ENCODE data around the gene AKAP8L.

The AKAP8L gene

GRCh38 chr19:15394426-15394825, 24.4 kb downstream of the AKAP8L start:
- TF ChIP-seq CTCF (IDR thresholded peaks at IDR 0.05; ENCODE audit: unreplicated experiment in 3 of 3) = no peak
- Mint-ChIP-seq H3K4me3 (no peak overlapping the region), H3K27ac (no peak overlapping the region), H3K9me3 (no peaks in the 10 kb centered on the region), H3K27me3 (ENCODE audit: low read depth) (no peaks in the 10 kb centered on the region), H3K4me1 (no peaks in the 10 kb centered on the region), H3K36me3 (ENCODE audit: low read depth) (peaks cover 68% of the 10 kb centered on the region)

GRCh38 chr19:15393963-15394362, 24.8 kb downstream of the AKAP8L start:
- Mint-ChIP-seq H3K27ac (no peak overlapping the region), H3K9me3 (no peaks in the 10 kb centered on the region), H3K4me1 (no peaks in the 10 kb centered on the region), H3K4me3 (no peak overlapping the region), H3K27me3 (ENCODE audit: low read depth) (no peaks in the 10 kb centered on the region), H3K36me3 (ENCODE audit: low read depth) (peaks cover 71% of the 10 kb centered on the region)
- TF ChIP-seq CTCF (IDR thresholded peaks at IDR 0.05; ENCODE audit: unreplicated experiment in 3 of 3) = no peak

DNA sequence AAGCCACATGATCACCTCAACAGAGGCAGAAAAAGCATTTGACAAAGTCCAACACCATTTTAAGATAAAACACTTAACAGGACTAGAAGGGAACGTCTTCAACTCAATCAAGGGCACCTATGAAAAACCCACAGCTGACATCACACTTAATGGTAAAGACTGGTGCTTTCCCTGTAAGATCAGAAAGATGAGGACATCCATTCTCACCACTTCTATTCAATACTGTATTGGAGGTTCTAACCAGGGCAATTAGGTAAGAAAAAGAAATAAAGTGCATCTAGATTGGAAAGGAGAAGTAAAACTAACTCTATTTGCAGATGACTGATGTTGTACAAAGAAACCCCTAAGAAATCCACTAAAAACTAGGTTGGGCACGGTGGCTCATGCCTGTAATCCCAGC, 28.0 kb downstream of the AKAP8L start:
- Mint-ChIP-seq H3K4me1 (no peaks in the 10 kb centered on the region), H3K27me3 (ENCODE audit: low read depth) (no peaks in the 10 kb centered on the region), H3K36me3 (ENCODE audit: low read depth) (peaks cover 70% of the 10 kb centered on the region), H3K9me3 (no peaks in the 10 kb centered on the region), H3K27ac (no peak overlapping the region), H3K4me3 (no peak overlapping the region)
- TF ChIP-seq CTCF (IDR thresholded peaks at IDR 0.05; ENCODE audit: unreplicated experiment in 3 of 3) = no peak

DNA sequence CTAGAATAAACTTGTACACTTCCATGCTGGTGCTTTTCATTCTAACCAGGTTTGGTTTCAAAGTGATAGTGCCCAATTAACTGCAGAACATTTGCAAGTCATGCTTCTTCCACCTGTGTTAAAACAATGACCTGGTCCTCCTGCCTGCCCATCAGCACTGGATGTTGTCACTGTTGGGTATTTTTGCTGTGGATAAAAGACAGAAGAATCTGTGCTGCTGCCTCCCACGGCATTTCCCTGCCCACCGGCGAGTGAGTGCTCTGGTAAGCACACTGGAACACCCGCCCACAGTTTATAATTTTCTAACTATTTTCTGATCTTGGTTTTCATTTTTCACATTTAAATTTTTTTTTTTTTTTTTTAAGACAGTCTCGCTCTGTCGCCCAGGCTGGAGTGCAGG, 36.9 kb downstream of the AKAP8L start:
- H3K27ac Mint-ChIP-seq = peak overlapping the region; percentile 46 to 72 (median 47)
- H3K4me3 Mint-ChIP-seq = peak overlapping the region; percentile 82 to 94 (median 84)
- H3K4me1 Mint-ChIP-seq = peaks cover 29% of the 10 kb centered on the region
- H3K36me3 Mint-ChIP-seq (ENCODE audit: low read depth) = peaks cover 14% of the 10 kb centered on the region
- no peak for TF ChIP-seq CTCF (IDR thresholded peaks at IDR 0.05; ENCODE audit: unreplicated experiment in 3 of 3)
- no peaks in the 10 kb centered on the region for H3K27me3 Mint-ChIP-seq (ENCODE audit: low read depth)
- no peaks in the 10 kb centered on the region for H3K9me3 Mint-ChIP-seq

DNA sequence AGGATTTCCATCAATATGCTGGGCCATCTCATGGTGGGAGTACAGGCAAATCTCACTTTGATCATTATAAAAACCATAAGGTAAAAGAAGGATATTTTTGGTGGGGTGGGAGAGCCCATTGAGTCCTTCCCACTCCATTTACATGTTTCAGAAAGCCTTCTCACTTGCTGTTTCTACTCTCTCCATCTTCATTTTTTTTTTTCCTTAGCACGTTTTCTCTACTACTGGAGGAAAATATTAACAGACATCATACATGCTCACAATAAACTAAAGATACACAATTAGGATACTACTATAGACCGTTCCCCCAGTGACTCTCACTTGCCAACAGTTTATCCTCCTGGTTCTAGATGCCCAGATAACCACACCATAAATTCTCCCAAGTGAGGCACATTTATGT, 37.4 kb downstream of the AKAP8L start:
- H3K4me1 Mint-ChIP-seq = peaks cover 33% of the 10 kb centered on the region
- H3K4me3 Mint-ChIP-seq = peak overlapping the region; percentile 82 to 94 (median 84)
- H3K36me3 Mint-ChIP-seq (ENCODE audit: low read depth) = peaks cover 10% of the 10 kb centered on the region
- no peak for TF ChIP-seq CTCF (IDR thresholded peaks at IDR 0.05; ENCODE audit: unreplicated experiment in 3 of 3)
- H3K9me3 Mint-ChIP-seq = no peaks in the 10 kb centered on the region
- peak overlapping the region; percentile 46 to 72 (median 47) for H3K27ac Mint-ChIP-seq
- H3K27me3 Mint-ChIP-seq (ENCODE audit: low read depth) = no peaks in the 10 kb centered on the region

DNA sequence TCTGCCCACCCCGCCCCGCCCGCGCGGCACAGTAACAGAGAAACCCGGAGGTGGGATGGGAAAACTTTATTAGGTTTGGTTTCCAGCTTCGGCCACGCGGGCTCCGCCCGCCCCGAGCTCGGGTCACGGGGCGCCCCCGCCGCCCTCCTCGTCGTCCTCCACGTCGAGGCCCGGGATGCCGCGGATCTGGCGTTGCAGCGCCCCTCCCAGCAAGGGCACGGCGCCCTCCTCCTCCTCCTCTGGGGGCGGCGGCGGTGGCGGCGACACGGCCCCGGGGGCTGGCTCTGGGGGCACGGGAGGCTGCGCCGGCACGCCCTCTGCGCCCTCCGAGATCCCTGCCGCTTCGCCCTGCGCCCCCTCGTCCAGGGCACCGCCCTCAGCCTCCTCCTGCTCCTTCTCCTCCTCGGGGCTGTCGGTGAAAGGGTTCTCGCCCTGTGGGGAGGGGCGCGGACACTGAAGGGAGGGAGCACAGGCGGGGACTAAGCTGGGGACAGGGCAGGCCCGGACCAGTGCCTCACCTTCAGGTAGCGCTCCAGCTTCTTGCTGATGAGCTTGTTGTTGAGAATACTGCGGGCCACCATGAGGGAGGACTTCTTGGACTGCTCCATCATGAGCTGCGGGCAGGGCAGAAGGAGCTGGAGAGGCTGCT, 38.7 kb downstream of the AKAP8L start:
- Mint-ChIP-seq H3K36me3 (ENCODE audit: low read depth) (peaks cover 5% of the 10 kb centered on the region), H3K4me3 (peak overlapping the region; percentile 99 to 100 (median 100)), H3K9me3 (no peaks in the 10 kb centered on the region), H3K27ac (peak overlapping the region; percentile 99 to 100 (median 100)), H3K4me1 (peaks cover 33% of the 10 kb centered on the region), H3K27me3 (ENCODE audit: low read depth) (no peaks in the 10 kb centered on the region)
- TF ChIP-seq CTCF (IDR thresholded peaks at IDR 0.05; ENCODE audit: unreplicated experiment in 3 of 3) = no peak
